PC-9 (cell line): Measurements from ENCODE around the gene IREB2.

Source experiments
- EZH2 ChIP-seq: fragments of 200-600 bp; sonication (generic); IDR thresholded peaks from 2 replicates; pipeline ENCODE4 v1.8.0; 2017; ENCODE audit warnings: antibody characterized with exemption, low read depth
- TF ChIP-seq, protein P1 (sequence below): fragments of 200-600 bp; sonication (generic); conservative IDR thresholded peaks from 2 replicates; pipeline ENCODE4 v1.6.1; 2017; ENCODE audit warnings: mixed run types, antibody characterized with exemption, mild to moderate bottlenecking, moderate library complexity

GRCh38 chr15:78425643-78426042 lies 12.4 kb upstream of the IREB2 start:
- TF ChIP-seq, protein P1, sequence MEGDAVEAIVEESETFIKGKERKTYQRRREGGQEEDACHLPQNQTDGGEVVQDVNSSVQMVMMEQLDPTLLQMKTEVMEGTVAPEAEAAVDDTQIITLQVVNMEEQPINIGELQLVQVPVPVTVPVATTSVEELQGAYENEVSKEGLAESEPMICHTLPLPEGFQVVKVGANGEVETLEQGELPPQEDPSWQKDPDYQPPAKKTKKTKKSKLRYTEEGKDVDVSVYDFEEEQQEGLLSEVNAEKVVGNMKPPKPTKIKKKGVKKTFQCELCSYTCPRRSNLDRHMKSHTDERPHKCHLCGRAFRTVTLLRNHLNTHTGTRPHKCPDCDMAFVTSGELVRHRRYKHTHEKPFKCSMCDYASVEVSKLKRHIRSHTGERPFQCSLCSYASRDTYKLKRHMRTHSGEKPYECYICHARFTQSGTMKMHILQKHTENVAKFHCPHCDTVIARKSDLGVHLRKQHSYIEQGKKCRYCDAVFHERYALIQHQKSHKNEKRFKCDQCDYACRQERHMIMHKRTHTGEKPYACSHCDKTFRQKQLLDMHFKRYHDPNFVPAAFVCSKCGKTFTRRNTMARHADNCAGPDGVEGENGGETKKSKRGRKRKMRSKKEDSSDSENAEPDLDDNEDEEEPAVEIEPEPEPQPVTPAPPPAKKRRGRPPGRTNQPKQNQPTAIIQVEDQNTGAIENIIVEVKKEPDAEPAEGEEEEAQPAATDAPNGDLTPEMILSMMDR, result no peak
- TF ChIP-seq EZH2, result no peak
